OCI-LY3 (cell line): Measurements from ENCODE around the gene EMC9.

Experiments used
- H2AFZ ChIP-seq: fragments of 200-600, 300-600 bp; shearing (Covaris generic); 2 replicates; pipeline ENCODE4 v1.6.0; 2014; ENCODE audit warnings: antibody characterized with exemption, low read depth, low read length
- H3K27ac ChIP-seq: fragments of 200-600, 300-600 bp; sonication (generic); 2 replicates; pipeline ENCODE4 v1.5.1; 2014; ENCODE audit warnings: mild to moderate bottlenecking, low read length, moderate library complexity, mixed read lengths
- H3K27me3 ChIP-seq: fragments of 200-600, 300-600 bp; sonication (generic); 2 replicates; pipeline ENCODE4 v1.6.1; 2014; ENCODE audit warnings: low read depth, low read length, mixed read lengths
- H3K36me3 ChIP-seq: fragments of 200-600, 300-600 bp; sonication (generic); replicated peaks from 2 replicates; pipeline ENCODE3; 2014; ENCODE audit warnings: low read depth, low read length, mixed read lengths
- H3K4me1 ChIP-seq: fragments of 300-600, 200-600 bp; sonication (generic); 2 replicates; pipeline ENCODE4 v1.6.1; 2014; ENCODE audit warnings: low read length, mixed read lengths
- H3K4me2 ChIP-seq: fragments of 200-600, 300-600 bp; sonication (generic); 2 replicates; pipeline ENCODE4 v1.6.1; 2014; ENCODE audit warnings: low read length, mixed read lengths
- H3K4me3 ChIP-seq: fragments of 300-600, 200-600 bp; sonication (generic); 2 replicates; pipeline ENCODE4 v1.5.1; 2014; ENCODE audit warnings: antibody characterized with exemption, mild to moderate bottlenecking, low read length, moderate library complexity
- H3K79me2 ChIP-seq: fragments of 300-600, 200-600 bp; shearing (Covaris generic); 2 replicates; pipeline ENCODE4 v1.6.1; 2014; ENCODE audit warnings: mild to moderate bottlenecking, low read length, mixed read lengths
- H3K9ac ChIP-seq: fragments of 300-600, 200-600 bp; shearing (Covaris generic); 2 replicates; pipeline ENCODE4 v1.6.0; 2014; ENCODE audit warnings: mild to moderate bottlenecking, low read length, moderate library complexity
- H3K9me3 ChIP-seq: fragments of 200-600, 300-600 bp; shearing (Covaris generic); 2 replicates; pipeline ENCODE4 v1.6.1; 2014; ENCODE audit warnings: low read length, mixed read lengths; ENCODE audit not compliant: insufficient read depth
- H4K20me1 ChIP-seq: fragments of 200-600, 300-600 bp; sonication (generic); 2 replicates; pipeline ENCODE4 v1.6.1; 2016; ENCODE audit warnings: low read length, mixed read lengths; ENCODE audit not compliant: insufficient read depth
- CTCF ChIP-seq: fragments of 200-600, 300-600 bp; sonication (generic); IDR thresholded peaks from 2 replicates; pipeline ENCODE4 v1.5.1; 2014; ENCODE audit warnings: antibody characterized with exemption, low read length, low read depth
- EZH2phosphoT487 ChIP-seq: fragments of 200-600 bp; shearing (Covaris generic); IDR thresholded peaks from 2 replicates; pipeline ENCODE4 v1.6.1; 2018; ENCODE audit warnings: antibody characterized with exemption, mixed run types, low read depth

The EMC9 gene

GRCh38 chr14:24165785-24166184 lies 24.4 kb upstream of the EMC9 start:
- TF ChIP-seq CTCF = no peak
- Histone ChIP-seq H3K27ac (no peak overlapping the region), H3K4me1 (peaks cover 8% of the 10 kb centered on the region), H3K4me3 (no peak overlapping the region), H3K4me2 (no peak overlapping the region), H3K27me3 (no peaks in the 10 kb centered on the region), H3K9ac (no peak overlapping the region), H4K20me1 (no peaks in the 10 kb centered on the region), H3K79me2 (peaks cover 20% of the 10 kb centered on the region), H3K36me3 (peaks cover 45% of the 10 kb centered on the region), H3K9me3 (no peaks in the 10 kb centered on the region), H2AFZ (no peak overlapping the region)

- TF ChIP-seq CTCF (no peak), EZH2phosphoT487 (no peak)
- Histone ChIP-seq H3K4me3 (no peak overlapping the region), H3K36me3 (peaks cover 45% of the 10 kb centered on the region), H4K20me1 (no peaks in the 10 kb centered on the region), H3K4me1 (peaks cover 15% of the 10 kb centered on the region), H2AFZ (no peak overlapping the region), H3K4me2 (no peak overlapping the region), H3K27ac (no peak overlapping the region), H3K9me3 (no peaks in the 10 kb centered on the region), H3K79me2 (peaks cover 20% of the 10 kb centered on the region), H3K9ac (no peak overlapping the region), H3K27me3 (no peaks in the 10 kb centered on the region)
These were observed 23.2 kb upstream of the EMC9 start for GRCh38 chr14:24164518-24164991.

GRCh38 chr14:24162093-24162492 lies 20.7 kb upstream of the EMC9 start:
- H4K20me1 ChIP-seq = no peaks in the 10 kb centered on the region
- TF ChIP-seq EZH2phosphoT487 (no peak), CTCF (no peak)
- H3K4me3 ChIP-seq = peak overlapping the region; percentile 80
- no peaks in the 10 kb centered on the region for H3K9me3 ChIP-seq
- H3K36me3 ChIP-seq = peaks cover 53% of the 10 kb centered on the region
- H3K79me2 ChIP-seq = peaks cover 20% of the 10 kb centered on the region
- H3K27me3 ChIP-seq = no peaks in the 10 kb centered on the region
- H3K27ac ChIP-seq = peak overlapping the region; percentile 83
- peak overlapping the region; percentile 90 for H3K9ac ChIP-seq
- no peak overlapping the region for H2AFZ ChIP-seq
- H3K4me1 ChIP-seq = peaks cover 15% of the 10 kb centered on the region
- H3K4me2 ChIP-seq = peak overlapping the region; percentile 85

- Histone ChIP-seq H4K20me1 (no peaks in the 10 kb centered on the region), H3K36me3 (peaks cover 54% of the 10 kb centered on the region), H3K27me3 (no peaks in the 10 kb centered on the region), H3K4me2 (peak within 1 kb of the TSS; percentile 85), H3K9ac (peak within 1 kb of the TSS; percentile 90), H3K79me2 (peaks cover 20% of the 10 kb centered on the region), H2AFZ (no peak within 1 kb of the TSS; the same call in 1 of the 2 replicates), H3K4me1 (peaks cover 15% of the 10 kb centered on the region), H3K27ac (peak within 1 kb of the TSS; percentile 83), H3K9me3 (no peaks in the 10 kb centered on the region), H3K4me3 (peak within 1 kb of the TSS; percentile 80)
- TF ChIP-seq CTCF (peak; percentile 91), EZH2phosphoT487 (no peak)
These were observed 19.7 kb upstream of the EMC9 start, which contains the start of gene IRF9 for GRCh38 chr14:24160850-24161804. IRF9 (plus strand) TSS chr14:24161265; CDS start chr14:24162145, 880 bp downstream.
